ENCODE measurements around the gene ADAMTS15.
A peak's percentile ranks its signal among the peaks of the same experiment; 100 is the strongest.

ADAMTS15 gene

GRCh38 chr11:130428316-130429119 lies 19.9 kb upstream of the ADAMTS15 start, which contains the start of gene ADAMTS8:
Gene ADAMTS8 (minus strand): TSS chr11:130428609. CDS start chr11:130428286, 323 bp downstream.
- DNase-seq (ENCODE audit: low read depth), result no peak
- TF ChIP-seq CTCF (IDR thresholded peaks at IDR 0.05; ENCODE audit: low read length, missing control alignments), result no peak
- H3K4me3 ChIP-seq (replicated peaks; ENCODE audit: low read depth, low read length), result peak within 1 kb of the TSS; percentile 14

- no peak overlapping the region for H3K4me3 ChIP-seq (replicated peaks; ENCODE audit: low read depth, low read length)
- no peak for DNase-seq (ENCODE audit: low read depth)
- TF ChIP-seq CTCF (IDR thresholded peaks at IDR 0.05; ENCODE audit: low read length, missing control alignments), result no peak
These were observed 19.2 kb upstream of the ADAMTS15 start for GRCh38 chr11:130429120-130429681.

GRCh38 chr11:130429983-130430382 lies 18.5 kb upstream of the ADAMTS15 start:
- TF ChIP-seq CTCF (IDR thresholded peaks at IDR 0.05; ENCODE audit: low read length, missing control alignments), result no peak

GRCh38 chr11:130431331-130431773 lies 17.1 kb upstream of the ADAMTS15 start:
- no peak overlapping the region for H3K4me3 ChIP-seq (replicated peaks; ENCODE audit: low read depth, low read length)
- TF ChIP-seq CTCF (IDR thresholded peaks at IDR 0.05; ENCODE audit: low read length, missing control alignments), result peak; percentile 71
- DNase-seq (ENCODE audit: low read depth), result peak; percentile 79

More at GRCh38 chr11:130429983-130430382, 18.5 kb upstream of the ADAMTS15 start:
- no peak for DNase-seq (ENCODE audit: low read depth)
- no peak overlapping the region for H3K4me3 ChIP-seq (replicated peaks; ENCODE audit: low read depth, low read length)

- peak; percentile 33 for DNase-seq (ENCODE audit: low read depth)
- TF ChIP-seq CTCF (IDR thresholded peaks at IDR 0.05; ENCODE audit: low read length, missing control alignments), result no peak
- H3K4me3 ChIP-seq (replicated peaks; ENCODE audit: low read depth, low read length), result no peak overlapping the region
These were observed 16.6 kb upstream of the ADAMTS15 start for GRCh38 chr11:130431801-130432200.

- no peak for TF ChIP-seq CTCF (IDR thresholded peaks at IDR 0.05; ENCODE audit: low read length, missing control alignments)
- no peak overlapping the region for H3K4me3 ChIP-seq (replicated peaks; ENCODE audit: low read depth, low read length)
- no peak for DNase-seq (ENCODE audit: low read depth)
These were observed 15.1 kb upstream of the ADAMTS15 start for GRCh38 chr11:130433357-130433756.
